ENCODE results near the gene SCAMP5. TPM values are rescaled to one million over a fixed set of nuclear protein-coding genes. Genes with fewer than 3 reads are reported as not detected.

The SCAMP5 gene
- polyA plus RNA-seq, 1 donor (not counting 4 experiments of a cell fraction or from before 2014, with no cell fraction given), result 1.9 TPM

GRCh38 chr15:75030023-75030413 is 34.7 kb downstream of the SCAMP5 start:
- no peaks in the 10 kb centered on the region for H3K27me3 ChIP-seq (ENCODE audit: control insufficient read depth, extremely low read depth, insufficient read depth, low read length)
- H3K4me2 ChIP-seq (ENCODE audit: control insufficient read depth, extremely low read depth, insufficient read depth, low read depth, low read length), result peak overlapping the region; percentile 39
- dilution Hi-C loops (cut with MboI; ENCODE audit: extremely low pct_ligation_motif_present, low sequenced_read_pairs), result no loop called here
- TF ChIP-seq CTCF (optimal IDR thresholded peaks at IDR 0.05 in 1 of 3, IDR thresholded peaks at IDR 0.05 in 1 of 3, conservative IDR thresholded peaks at IDR 0.05 in 1 of 3; ENCODE audit: extremely low read depth in 1 of 3, insufficient read depth in 2 of 3, low read length in 3 of 3) (no peak), EZH2 (IDR thresholded peaks at IDR 0.05; ENCODE audit: low read length) (no peak)
- no peak overlapping the region for H3K27ac ChIP-seq (ENCODE audit: control insufficient read depth, insufficient read depth, low read length)
- DNase-seq (ENCODE audit: low read depth, low spot score) (no peak), FAIRE-seq (no peak)
- no peaks in the 10 kb centered on the region for H3K79me2 ChIP-seq (ENCODE audit: control insufficient read depth, insufficient read depth, low read length)
- peaks cover 6 to 18% of the 10 kb centered on the region in 2 experiments for H3K36me3 ChIP-seq (ENCODE audit: control insufficient read depth in 2 of 2, extremely low read depth in 1 of 2, insufficient read depth in 2 of 2, low read length in 2 of 2)
- no peak overlapping the region for H2AFZ ChIP-seq (ENCODE audit: control insufficient read depth, low read length)
- no peaks in the 10 kb centered on the region for H3K9me1 ChIP-seq (ENCODE audit: control insufficient read depth, extremely low read depth, insufficient read depth, low read length)
- H3K9me3 ChIP-seq (ENCODE audit: control insufficient read depth, low read depth, low read length), result no peaks in the 10 kb centered on the region
- H3K9ac ChIP-seq (ENCODE audit: control insufficient read depth, extremely low read depth, insufficient read depth, low read length), result no peak overlapping the region
- H3K4me1 ChIP-seq (ENCODE audit: control insufficient read depth, extremely low read depth, insufficient read depth, low read length), result peaks cover 19% of the 10 kb centered on the region
- H3K4me3 ChIP-seq (ENCODE audit: control insufficient read depth in 2 of 3, extremely low read depth in 1 of 3, insufficient read depth in 2 of 3, low read depth in 1 of 3, low read length in 3 of 3), result no peak overlapping the region
- no peaks in the 10 kb centered on the region for H4K20me1 ChIP-seq (ENCODE audit: control insufficient read depth, extremely low read depth, insufficient read depth, low read length)

- FAIRE-seq (no peak), DNase-seq (ENCODE audit: low read depth, low spot score) (no peak)
- dilution Hi-C loops (cut with MboI; ENCODE audit: extremely low pct_ligation_motif_present, low sequenced_read_pairs), result no loop called here
- Histone ChIP-seq H3K4me2 (ENCODE audit: control insufficient read depth, extremely low read depth, insufficient read depth, low read depth, low read length) (no peak overlapping the region), H3K36me3 (ENCODE audit: control insufficient read depth in 2 of 2, extremely low read depth in 1 of 2, insufficient read depth in 2 of 2, low read length in 2 of 2) (peaks cover 6 to 18% of the 10 kb centered on the region in 2 experiments), H3K9me1 (ENCODE audit: control insufficient read depth, extremely low read depth, insufficient read depth, low read length) (no peaks in the 10 kb centered on the region), H3K27ac (ENCODE audit: control insufficient read depth, insufficient read depth, low read length) (no peak overlapping the region), H3K9me3 (ENCODE audit: control insufficient read depth, low read depth, low read length) (no peaks in the 10 kb centered on the region), H3K4me1 (ENCODE audit: control insufficient read depth, extremely low read depth, insufficient read depth, low read length) (peaks cover 19% of the 10 kb centered on the region), H3K79me2 (ENCODE audit: control insufficient read depth, insufficient read depth, low read length) (no peaks in the 10 kb centered on the region), H3K9ac (ENCODE audit: control insufficient read depth, extremely low read depth, insufficient read depth, low read length) (no peak overlapping the region), H2AFZ (ENCODE audit: control insufficient read depth, low read length) (no peak overlapping the region), H3K4me3 (ENCODE audit: control insufficient read depth in 2 of 3, extremely low read depth in 1 of 3, insufficient read depth in 2 of 3, low read depth in 1 of 3, low read length in 3 of 3) (no peak overlapping the region), H4K20me1 (ENCODE audit: control insufficient read depth, extremely low read depth, insufficient read depth, low read length) (no peaks in the 10 kb centered on the region), H3K27me3 (ENCODE audit: control insufficient read depth, extremely low read depth, insufficient read depth, low read length) (no peaks in the 10 kb centered on the region)
- TF ChIP-seq CTCF (optimal IDR thresholded peaks at IDR 0.05 in 1 of 3, IDR thresholded peaks at IDR 0.05 in 1 of 3, conservative IDR thresholded peaks at IDR 0.05 in 1 of 3; ENCODE audit: extremely low read depth in 1 of 3, insufficient read depth in 2 of 3, low read length in 3 of 3), result peak in 1 of 3 experiments; percentile 32
- no peak for TF ChIP-seq EZH2 (IDR thresholded peaks at IDR 0.05; ENCODE audit: low read length)
Observed at GRCh38 chr15:75030424-75030823, 35.1 kb downstream of the SCAMP5 start.

Data from keratinocyte (primary cell).